T-helper 2 cell treated with Interferon-gamma antibody and Interleukin-4, amounts not matched to agents 5 μg/mL and 100 μg/mL, for 36 hours (primary cell): ENCODE results near the gene POLG.

ENCODE experiments used
- DNase-seq: peaks from one replicate; pipeline ENCODE4 v3.0.0; 2021; ENCODE audit warnings: low spot score
- H3K27ac Mint-ChIP-seq: one replicate; pipeline ENCODE4 v1.8.0; 2021; ENCODE audit warnings: mild to moderate bottlenecking, mixed read lengths
- H3K27me3 Mint-ChIP-seq: one replicate; pipeline ENCODE4 v1.8.0; 2021; ENCODE audit warnings: low read depth, mixed read lengths
- H3K36me3 Mint-ChIP-seq: one replicate; pipeline ENCODE4 v1.8.0; 2021; ENCODE audit warnings: low read depth, mixed read lengths
- H3K4me1 Mint-ChIP-seq: one replicate; pipeline ENCODE4 v1.8.0; 2021; ENCODE audit warnings: low read depth, mixed read lengths
- H3K4me3 Mint-ChIP-seq: one replicate; pipeline ENCODE4 v1.8.0; 2022; ENCODE audit warnings: mild to moderate bottlenecking, moderate library complexity, mixed read lengths
- H3K9me3 Mint-ChIP-seq: one replicate; pipeline ENCODE4 v1.8.0; 2021; ENCODE audit warnings: mixed read lengths

Gene POLG

GRCh38 chr15:89330119-89330518 lies 4.5 kb downstream of the POLG start:
- Mint-ChIP-seq H3K4me1 (peaks cover 44% of the 10 kb centered on the region), H3K36me3 (peaks cover 64% of the 10 kb centered on the region)

GRCh38 chr15:89329329-89330084 lies 5.1 kb downstream of the POLG start:
- peaks cover 40% of the 10 kb centered on the region for H3K4me1 Mint-ChIP-seq
- peak overlapping the region; percentile 78 for H3K27ac Mint-ChIP-seq
- H3K9me3 Mint-ChIP-seq, result no peaks in the 10 kb centered on the region
- peak; percentile 29 for DNase-seq
- H3K4me3 Mint-ChIP-seq, result peak overlapping the region; percentile 76
- H3K36me3 Mint-ChIP-seq, result peaks cover 70% of the 10 kb centered on the region
- no peaks in the 10 kb centered on the region for H3K27me3 Mint-ChIP-seq

More at GRCh38 chr15:89330119-89330518, 4.5 kb downstream of the POLG start:
- no peak for DNase-seq
- H3K27ac Mint-ChIP-seq, result peak overlapping the region; percentile 78
- H3K27me3 Mint-ChIP-seq, result peaks cover 4% of the 10 kb centered on the region
- no peaks in the 10 kb centered on the region for H3K9me3 Mint-ChIP-seq
- peak overlapping the region; percentile 76 for H3K4me3 Mint-ChIP-seq

- Mint-ChIP-seq H3K36me3 (peaks cover 76% of the 10 kb centered on the region), H3K4me1 (peaks cover 40% of the 10 kb centered on the region), H3K9me3 (no peaks in the 10 kb centered on the region)
Observed at GRCh38 chr15:89328398-89329254, 6.0 kb downstream of the POLG start.

GRCh38 chr15:89327113-89327512 lies 7.5 kb downstream of the POLG start:
- DNase-seq, result no peak
- Mint-ChIP-seq H3K36me3 (peaks cover 78% of the 10 kb centered on the region), H3K4me3 (no peak overlapping the region), H3K27me3 (no peaks in the 10 kb centered on the region), H3K4me1 (peaks cover 36% of the 10 kb centered on the region), H3K27ac (no peak overlapping the region), H3K9me3 (no peaks in the 10 kb centered on the region)

More at GRCh38 chr15:89328398-89329254, 6.0 kb downstream of the POLG start:
- Mint-ChIP-seq H3K27me3 (no peaks in the 10 kb centered on the region), H3K27ac (peak overlapping the region; percentile 78), H3K4me3 (peak overlapping the region; percentile 76)
- DNase-seq, result no peak

- Mint-ChIP-seq H3K4me3 (no peak overlapping the region), H3K27ac (no peak overlapping the region), H3K27me3 (no peaks in the 10 kb centered on the region), H3K4me1 (peaks cover 28% of the 10 kb centered on the region), H3K9me3 (no peaks in the 10 kb centered on the region), H3K36me3 (peaks cover 77% of the 10 kb centered on the region)
- no peak for DNase-seq
Observed at GRCh38 chr15:89326316-89326715, 8.3 kb downstream of the POLG start.

GRCh38 chr15:89325039-89325803 lies 9.4 kb downstream of the POLG start:
- Mint-ChIP-seq H3K4me1 (peaks cover 17% of the 10 kb centered on the region), H3K27ac (peak overlapping the region; percentile 45), H3K36me3 (peaks cover 72% of the 10 kb centered on the region), H3K4me3 (no peak overlapping the region), H3K27me3 (no peaks in the 10 kb centered on the region), H3K9me3 (no peaks in the 10 kb centered on the region)
- DNase-seq, result no peak

- H3K4me1 Mint-ChIP-seq, result peaks cover 5% of the 10 kb centered on the region
- H3K4me3 Mint-ChIP-seq, result no peak overlapping the region
- DNase-seq, result no peak
- no peaks in the 10 kb centered on the region for H3K27me3 Mint-ChIP-seq
- H3K27ac Mint-ChIP-seq, result no peak overlapping the region
- H3K9me3 Mint-ChIP-seq, result no peaks in the 10 kb centered on the region
- peaks cover 72% of the 10 kb centered on the region for H3K36me3 Mint-ChIP-seq
Observed at GRCh38 chr15:89323825-89324224, 10.8 kb downstream of the POLG start.

- Mint-ChIP-seq H3K9me3 (no peaks in the 10 kb centered on the region), H3K27ac (no peak overlapping the region), H3K27me3 (no peaks in the 10 kb centered on the region), H3K36me3 (peaks cover 71% of the 10 kb centered on the region), H3K4me1 (peaks cover 5% of the 10 kb centered on the region), H3K4me3 (no peak overlapping the region)
- DNase-seq, result no peak
Observed at GRCh38 chr15:89322822-89323221, 11.8 kb downstream of the POLG start.

- Mint-ChIP-seq H3K4me3 (no peak overlapping the region), H3K4me1 (peaks cover 7% of the 10 kb centered on the region), H3K9me3 (no peaks in the 10 kb centered on the region), H3K27ac (no peak overlapping the region), H3K27me3 (no peaks in the 10 kb centered on the region), H3K36me3 (peaks cover 70% of the 10 kb centered on the region)
- DNase-seq, result no peak
Observed at GRCh38 chr15:89321521-89322410, 12.9 kb downstream of the POLG start.

- DNase-seq, result no peak
- H3K4me1 Mint-ChIP-seq, result peaks cover 15% of the 10 kb centered on the region
- no peaks in the 10 kb centered on the region for H3K27me3 Mint-ChIP-seq
- H3K36me3 Mint-ChIP-seq, result peaks cover 73% of the 10 kb centered on the region
- H3K4me3 Mint-ChIP-seq, result no peak overlapping the region
- no peaks in the 10 kb centered on the region for H3K9me3 Mint-ChIP-seq
- no peak overlapping the region for H3K27ac Mint-ChIP-seq
Observed at GRCh38 chr15:89320200-89320599, 14.4 kb downstream of the POLG start.

GRCh38 chr15:89319678-89320077 lies 14.9 kb downstream of the POLG start:
- no peak for DNase-seq
- H3K4me1 Mint-ChIP-seq, result peaks cover 18% of the 10 kb centered on the region
- peaks cover 72% of the 10 kb centered on the region for H3K36me3 Mint-ChIP-seq
- peak overlapping the region; percentile 1 for H3K27ac Mint-ChIP-seq
- H3K4me3 Mint-ChIP-seq, result no peak overlapping the region
- no peaks in the 10 kb centered on the region for H3K9me3 Mint-ChIP-seq
- H3K27me3 Mint-ChIP-seq, result no peaks in the 10 kb centered on the region

GRCh38 chr15:89317186-89317720 lies 17.4 kb downstream of the POLG start:
- peaks cover 71% of the 10 kb centered on the region for H3K36me3 Mint-ChIP-seq
- no peak overlapping the region for H3K4me3 Mint-ChIP-seq
- H3K4me1 Mint-ChIP-seq, result peaks cover 20% of the 10 kb centered on the region
- H3K27ac Mint-ChIP-seq, result peak overlapping the region; percentile 33
- H3K27me3 Mint-ChIP-seq, result no peaks in the 10 kb centered on the region
- DNase-seq, result no peak
- no peaks in the 10 kb centered on the region for H3K9me3 Mint-ChIP-seq

GRCh38 chr15:89316504-89316903 lies 18.1 kb downstream of the POLG start:
- Mint-ChIP-seq H3K4me3 (no peak overlapping the region), H3K36me3 (peaks cover 73% of the 10 kb centered on the region), H3K27me3 (no peaks in the 10 kb centered on the region), H3K27ac (no peak overlapping the region), H3K9me3 (no peaks in the 10 kb centered on the region), H3K4me1 (peaks cover 20% of the 10 kb centered on the region)
- DNase-seq, result no peak
